Kidney (tissue), 14 donors: Measurements from ENCODE around the gene C19orf12. TPM values are rescaled to one million over a fixed set of nuclear protein-coding genes. Genes with fewer than 3 reads are reported as not detected.
A peak's percentile ranks its signal among the peaks of the same experiment; 100 is the strongest.

Experiments
- DNase-seq, 5 donors: peaks; one replicate each; pipeline ENCODE4 v3.0.0-alpha.2; 2013 to 2020
- FAIRE-seq: peaks from 2 replicates; lab custom pipeline; 2012; peaks lifted over from hg19 to GRCh38; lab: Jason Lieb, UNC
- H3K27ac ChIP-seq, 2 donors: one replicate each; pipeline ENCODE4 v1.7.0; 2013; ENCODE audit warnings: low read depth in 2 of 2, low read length in 2 of 2, inconsistent platforms in 1 of 2
- H3K27me3 ChIP-seq: one replicate; pipeline ENCODE4 v1.7.1; 2013; ENCODE audit warnings: low read length, inconsistent platforms; ENCODE audit not compliant: control insufficient read depth, insufficient read depth
- H3K36me3 ChIP-seq, 3 donors: one replicate each; pipeline versions ENCODE4 v1.7.0 to v1.7.1; 2013; ENCODE audit warnings: low read length in 3 of 3, control low read depth in 1 of 3, inconsistent platforms in 1 of 3; ENCODE audit not compliant: insufficient read depth in 3 of 3, control insufficient read depth in 2 of 3
- H3K4me1 ChIP-seq, 3 donors: one replicate each; pipeline versions ENCODE4 v1.7.0 to v1.7.1; 2013; ENCODE audit warnings: low read length in 3 of 3, inconsistent platforms in 1 of 3, low read depth in 1 of 3; ENCODE audit not compliant: control insufficient read depth in 2 of 3, insufficient read depth in 2 of 3
- H3K4me3 ChIP-seq, 3 donors: one replicate each; pipeline versions ENCODE4 v1.7.0 to v1.8.1; 2013; ENCODE audit warnings: low read length in 3 of 3, control low read depth in 1 of 3, inconsistent platforms in 1 of 3
- H3K9ac ChIP-seq, 3 donors: one replicate each; pipeline versions ENCODE4 v1.7.0 to v1.7.1; 2013; ENCODE audit warnings: low read length in 3 of 3, control low read depth in 1 of 3, inconsistent platforms in 1 of 3
- H3K9me3 ChIP-seq, 3 donors: one replicate each; pipeline versions ENCODE4 v1.7.0 to v1.7.1; 2013; ENCODE audit warnings: low read length in 3 of 3, control low read depth in 1 of 3, inconsistent platforms in 1 of 3; ENCODE audit not compliant: control insufficient read depth in 2 of 3, insufficient read depth in 1 of 3
- CTCF ChIP-seq: IDR thresholded peaks from 3 replicates; pipeline ENCODE4 v1.5.1; 2012; ENCODE audit warnings: mild to moderate bottlenecking, moderate library complexity, borderline replicate concordance; ENCODE audit not compliant: insufficient read depth; ENCODE audit errors: extremely low read depth
- intact Hi-C: fragments of 100-400 bp; cut with DNase I; formaldehyde crosslinking; loops from one replicate; pipeline ENCODE4 v1.11.1; 2022
- polyA plus RNA-seq: library from polyadenylated mRNA; stranded (reverse); fragments of 350-450 nt; fragmentation: Illumina TruSeq; extraction: RNeasy Lipid Tissue Mini Kit (QIAGEN cat#74804); gene quantifications from one replicate; pipeline ENCODE4 v1.2.3, GENCODE V29; 2014; ENCODE audit warnings: low read depth, low replicate concordance; ENCODE audit not compliant: insufficient read depth
- total RNA-seq: library from RNA; stranded (reverse); fragmentation: NEBNext Ultra II Directional; extraction: Animal tissue kit (Norgen Biotek cat#: 25700); gene quantifications from one replicate; pipeline ENCODE4 v1.2.1, GENCODE V29; 2021
- donor health status: control.
- donor health status: control.
- donor health status: control.
- donor health status: control.
- donor health status: control.
- donor health status: DM: yes; HTN: yes; CAD: no.
- donor health status: Normal renal cell carcinoma (clear cell type).

C19orf12 gene
- total and polyA plus RNA-seq, 2 donors from 2014 or later, result 21.2 to 27.1 TPM

- Histone ChIP-seq H3K9ac (no peak overlapping the region), H3K27me3 (no peaks in the 10 kb centered on the region), H3K9me3 (peaks cover 0 to 6% (median 0%) of the 10 kb centered on the region in 3 donors), H3K27ac (no peak overlapping the region), H3K4me1 (peaks cover 0 to 2% (median 0%) of the 10 kb centered on the region in 3 donors), H3K36me3 (no peaks in the 10 kb centered on the region), H3K4me3 (no peak overlapping the region)
- DNase-seq (peak in 4 of 5 donors; percentile 77 to 90 (median 84)), FAIRE-seq (no peak)
- intact Hi-C loops, result no loop called here
- no peak for TF ChIP-seq CTCF
Measured at GRCh38 chr19:29687244-29687896, 27.7 kb downstream of the C19orf12 start.

- peaks cover 0 to 2% (median 0%) of the 10 kb centered on the region in 3 donors for H3K4me1 ChIP-seq
- no peaks in the 10 kb centered on the region for H3K36me3 ChIP-seq
- no peak overlapping the region for H3K27ac ChIP-seq
- no peaks in the 10 kb centered on the region for H3K27me3 ChIP-seq
- DNase-seq, result no peak
- peaks cover 0 to 6% (median 0%) of the 10 kb centered on the region in 3 donors for H3K9me3 ChIP-seq
- no peak for FAIRE-seq
- no peak overlapping the region for H3K9ac ChIP-seq
- intact Hi-C loops, result no loop called here
- no peak for TF ChIP-seq CTCF
- H3K4me3 ChIP-seq, result no peak overlapping the region
Measured at GRCh38 chr19:29686285-29686805, 28.7 kb downstream of the C19orf12 start.

GRCh38 chr19:29685326-29685725 lies 29.7 kb downstream of the C19orf12 start:
- no peak for FAIRE-seq
- Histone ChIP-seq H3K4me1 (peaks cover 0 to 2% (median 0%) of the 10 kb centered on the region in 3 donors), H3K9ac (no peak overlapping the region), H3K4me3 (no peak overlapping the region), H3K36me3 (no peaks in the 10 kb centered on the region), H3K9me3 (no peaks in the 10 kb centered on the region), H3K27ac (no peak overlapping the region), H3K27me3 (no peaks in the 10 kb centered on the region)
- no peak for TF ChIP-seq CTCF
- DNase-seq, result no peak
- intact Hi-C loops, result no loop called here
